Measurements from ENCODE around the gene LRRC36.

Gene LRRC36

GRCh38 chr16:67326472-67327309 is at the start of gene LRRC36, which contains the start of gene KCTD19:
TSS of gene LRRC36 (plus strand) at chr16:67326815. CDS start at chr16:67326863, 48 bp downstream.
TSS of gene KCTD19 (minus strand) at chr16:67326741. CDS start at chr16:67326707, 34 bp downstream.
- DNase-seq (ENCODE audit: low read depth in 1 of 2, low spot score in 1 of 2): peak; percentile 4 to 45

GRCh38 chr16:67277294-67277998 is 49.2 kb upstream of the LRRC36 start:
- DNase-seq (ENCODE audit: low read depth in 1 of 2, low spot score in 1 of 2): no peak

GRCh38 chr16:67277999-67278772 is 48.4 kb upstream of the LRRC36 start:
- DNase-seq (ENCODE audit: low read depth in 1 of 2, low spot score in 1 of 2): no peak

- no peak for DNase-seq (ENCODE audit: low read depth in 1 of 2, low spot score in 1 of 2)
Measured at GRCh38 chr16:67278773-67279295, 47.8 kb upstream of the LRRC36 start.

- peak; percentile 69 to 77 for DNase-seq (ENCODE audit: low read depth in 1 of 2, low spot score in 1 of 2)
Measured at GRCh38 chr16:67279296-67280089, 47.1 kb upstream of the LRRC36 start, which contains the start of gene PLEKHG4. TSS of gene PLEKHG4 (plus strand) at chr16:67279532. CDS start at chr16:67280045, 513 bp downstream.

GRCh38 chr16:67280090-67281015 is 46.3 kb upstream of the LRRC36 start:
- no peak for DNase-seq (ENCODE audit: low read depth in 1 of 2, low spot score in 1 of 2)

- DNase-seq (ENCODE audit: low read depth in 1 of 2, low spot score in 1 of 2): no peak
Measured at GRCh38 chr16:67281536-67282446, 44.8 kb upstream of the LRRC36 start.

- DNase-seq (ENCODE audit: low read depth in 1 of 2, low spot score in 1 of 2): no peak
Measured at GRCh38 chr16:67282447-67282805, 44.2 kb upstream of the LRRC36 start.

GRCh38 chr16:67283039-67283825 is 43.4 kb upstream of the LRRC36 start:
- no peak for DNase-seq (ENCODE audit: low read depth in 1 of 2, low spot score in 1 of 2)

- no peak for DNase-seq (ENCODE audit: low read depth in 1 of 2, low spot score in 1 of 2)
Measured at GRCh38 chr16:67283826-67284555, 42.6 kb upstream of the LRRC36 start.

GRCh38 chr16:67284699-67285646 is 41.6 kb upstream of the LRRC36 start:
- DNase-seq (ENCODE audit: low read depth in 1 of 2, low spot score in 1 of 2): no peak

GRCh38 chr16:67286441-67287235 is 40.0 kb upstream of the LRRC36 start:
- DNase-seq (ENCODE audit: low read depth in 1 of 2, low spot score in 1 of 2): no peak

- DNase-seq (ENCODE audit: low read depth in 1 of 2, low spot score in 1 of 2): no peak
Measured at GRCh38 chr16:67287960-67288359, 38.7 kb upstream of the LRRC36 start.

- DNase-seq (ENCODE audit: low read depth in 1 of 2, low spot score in 1 of 2): no peak
Measured at GRCh38 chr16:67291461-67291860, 35.2 kb upstream of the LRRC36 start.

Measured in stimulated activated CD4-positive, alpha-beta T cell treated with anti-CD3 and anti-CD28 coated beads, Interleukin-15, amount 100 ng/mL, for 1 hour (primary cell).